Small intestine (tissue), 7 donors: Measurements from ENCODE around the gene SF3B1. TPM values are rescaled to one million over a fixed set of nuclear protein-coding genes. Genes with fewer than 3 reads are reported as not detected.
A peak's percentile ranks its signal among the peaks of the same experiment; 100 is the strongest.
"Not testable (repeated sequence)": the region's sequence is repeated elsewhere in the genome, so short reads cannot be mapped to it uniquely, and the experiment has no call there.

Experiments
- DNase-seq, 2 donors: peaks; one replicate each; pipeline versions ENCODE4 v3.0.0 to v3.0.0-alpha.2; 2013
- FAIRE-seq: peaks from 2 replicates; lab custom pipeline; 2012; peaks lifted over from hg19 to GRCh38; lab: Jason Lieb, UNC
- H3K27ac ChIP-seq, 3 donors: one replicate each; pipeline ENCODE4 v1.5.1; 2013; ENCODE audit warnings: low read length in 2 of 3, mild to moderate bottlenecking in 2 of 3, control low read depth in 1 of 3, inconsistent platforms in 1 of 3, low read depth in 1 of 3, moderate library complexity in 1 of 3
- H3K27me3 ChIP-seq, 3 donors: one replicate each; pipeline ENCODE4 v1.6.1; 2013; ENCODE audit warnings: low read length in 3 of 3, inconsistent platforms in 1 of 3; ENCODE audit not compliant: control insufficient read depth in 3 of 3, insufficient read depth in 3 of 3
- H3K36me3 ChIP-seq, 3 donors: one replicate each; pipeline ENCODE4 v1.6.1; 2013; ENCODE audit warnings: low read length in 3 of 3, inconsistent platforms in 1 of 3, low read depth in 1 of 3, mild to moderate bottlenecking in 1 of 3, moderate library complexity in 1 of 3; ENCODE audit not compliant: control insufficient read depth in 3 of 3, insufficient read depth in 2 of 3
- H3K4me1 ChIP-seq, 3 donors: one replicate each; pipeline ENCODE4 v1.6.1; 2013; ENCODE audit warnings: low read length in 2 of 3, inconsistent platforms in 1 of 3, low read depth in 1 of 3, mild to moderate bottlenecking in 1 of 3, moderate library complexity in 1 of 3; ENCODE audit not compliant: control insufficient read depth in 3 of 3, insufficient read depth in 2 of 3
- H3K4me3 ChIP-seq, 3 donors: one replicate each; pipeline ENCODE4 v1.5.1; 2013; ENCODE audit warnings: low read length in 3 of 3, control low read depth in 1 of 3, inconsistent platforms in 1 of 3, low read depth in 1 of 3, mild to moderate bottlenecking in 1 of 3, moderate library complexity in 1 of 3
- H3K9me3 ChIP-seq, 2 donors: one replicate each; pipeline ENCODE4 v1.6.1; 2013; ENCODE audit warnings: low read depth in 1 of 2, low read length in 1 of 2; ENCODE audit not compliant: control insufficient read depth in 2 of 2, insufficient read depth in 1 of 2
- WGBS, 3 donors: extraction: QIAGEN DNeasy Blood & Tissue Kit; methylation state at CpG; one replicate each; pipeline ENCODE4 v1.1.7; 2013; 5-methylcytosine and 5-hydroxymethylcytosine counted together
- polyA plus RNA-seq, 4 donors: library from polyadenylated mRNA; stranded (reverse) in 3 of 4; unstranded in 1 of 4; fragments of 200-250 nt in 3 of 4; fragments of 120-200 nt in 1 of 4; gene quantifications; one replicate each; pipeline versions ENCODE4 v1.2.1 to v1.2.3, GENCODE V29; 2013
- donor health status: healthy with polysubstance abuse.
- donor health status: control.
- donor health status: control.
- donor health status: Bipolar disorder and iron deficiency.
- donor health status: healthy.

SF3B1 gene
- polyA plus RNA-seq, 4 donors = 108 to 329 (median 176) TPM

GRCh38 chr2:197386242-197386641, 48.6 kb downstream of the SF3B1 start:
- no peak for FAIRE-seq
- Histone ChIP-seq H3K36me3 (peaks cover 0 to 2% (median 0%) of the 10 kb centered on the region in 3 donors), H3K9me3 (no peaks in the 10 kb centered on the region), H3K4me1 (no peaks in the 10 kb centered on the region), H3K4me3 (no peak overlapping the region), H3K27me3 (peaks cover 0 to 3% (median 0%) of the 10 kb centered on the region in 3 donors), H3K27ac (no peak overlapping the region)
- no peak for DNase-seq
- 85 to 93% (median 89%) methylated on average over 2 of the region's 2 CpGs for WGBS, 3 donors

GRCh38 chr2:197383825-197384224, 51.0 kb downstream of the SF3B1 start:
- 41 to 65% (median 61%) methylated on average over 4 of the region's 4 CpGs for WGBS, 3 donors
- Histone ChIP-seq H3K27ac (no peak overlapping the region), H3K4me1 (no peaks in the 10 kb centered on the region), H3K4me3 (no peak overlapping the region), H3K27me3 (peaks cover 0 to 5% (median 0%) of the 10 kb centered on the region in 3 donors), H3K9me3 (no peaks in the 10 kb centered on the region), H3K36me3 (peaks cover 0 to 1% (median 0%) of the 10 kb centered on the region in 3 donors)
- DNase-seq = no peak
- no peak for FAIRE-seq

- WGBS, 3 donors = 31 to 58% (median 33%) methylated on average over 1 of the region's 1 CpG
- FAIRE-seq (no peak), DNase-seq (no peak)
Measured at GRCh38 chr2:197381641-197382040, 53.2 kb downstream of the SF3B1 start.

GRCh38 chr2:197379918-197380309, 54.9 kb downstream of the SF3B1 start:
- not testable (repeated sequence) for H3K4me3 ChIP-seq, H3K27ac ChIP-seq, DNase-seq, H3K4me1 ChIP-seq, FAIRE-seq, H3K36me3 ChIP-seq, H3K27me3 ChIP-seq, H3K9me3 ChIP-seq
- WGBS, 3 donors = 76 to 86% (median 76%) methylated on average over 5 of the region's 5 CpGs

More at GRCh38 chr2:197381641-197382040, 53.2 kb downstream of the SF3B1 start:
- Histone ChIP-seq H3K4me1 (no peaks in the 10 kb centered on the region), H3K4me3 (no peak overlapping the region), H3K36me3 (no peaks in the 10 kb centered on the region), H3K27me3 (peaks cover 0 to 5% (median 0%) of the 10 kb centered on the region in 3 donors), H3K27ac (no peak overlapping the region), H3K9me3 (no peaks in the 10 kb centered on the region)

GRCh38 chr2:197379308-197379917, 55.4 kb downstream of the SF3B1 start:
- not testable (repeated sequence) for H3K27ac ChIP-seq, H3K27me3 ChIP-seq, H3K4me3 ChIP-seq, FAIRE-seq, H3K9me3 ChIP-seq, H3K4me1 ChIP-seq, H3K36me3 ChIP-seq, DNase-seq
- WGBS, 3 donors = 64% methylated on average over 3 of the region's 3 CpGs

- no peak for FAIRE-seq
- H3K27me3 ChIP-seq = peaks cover 0 to 5% (median 0%) of the 10 kb centered on the region in 3 donors
Measured at GRCh38 chr2:197378494-197379307, 56.1 kb downstream of the SF3B1 start.

GRCh38 chr2:197378086-197378485, 56.7 kb downstream of the SF3B1 start:
- 53 to 66% (median 60%) methylated on average over 3 of the region's 3 CpGs for WGBS, 3 donors
- peaks cover 0 to 2% (median 0%) of the 10 kb centered on the region in 3 donors for H3K27me3 ChIP-seq
- FAIRE-seq (no peak), DNase-seq (no peak)
- no peak overlapping the region for H3K4me3 ChIP-seq
- no peaks in the 10 kb centered on the region for H3K9me3 ChIP-seq
- no peaks in the 10 kb centered on the region for H3K4me1 ChIP-seq
- H3K36me3 ChIP-seq = no peaks in the 10 kb centered on the region
- H3K27ac ChIP-seq = no peak overlapping the region

More at GRCh38 chr2:197378494-197379307, 56.1 kb downstream of the SF3B1 start:
- peak; percentile 56 to 60 for DNase-seq
- Histone ChIP-seq H3K27ac (no peak overlapping the region), H3K4me3 (no peak overlapping the region), H3K4me1 (no peaks in the 10 kb centered on the region), H3K36me3 (no peaks in the 10 kb centered on the region), H3K9me3 (no peaks in the 10 kb centered on the region)
- 38 to 55% (median 46%) methylated on average over 17 of the region's 17 CpGs for WGBS, 3 donors

GRCh38 chr2:197377670-197378069, 57.2 kb downstream of the SF3B1 start:
- DNase-seq (no peak), FAIRE-seq (no peak)
- Histone ChIP-seq H3K4me3 (no peak overlapping the region), H3K4me1 (no peaks in the 10 kb centered on the region), H3K9me3 (no peaks in the 10 kb centered on the region), H3K27me3 (peaks cover 0 to 2% (median 0%) of the 10 kb centered on the region in 3 donors), H3K27ac (no peak overlapping the region), H3K36me3 (no peaks in the 10 kb centered on the region)
- WGBS, 3 donors = 70 to 74% (median 73%) methylated on average over 9 of the region's 9 CpGs
